ENCODE measurements around the gene ANKRD65.
A peak's percentile ranks its signal among the peaks of the same experiment; 100 is the strongest.
"Not testable (repeated sequence)": the region's sequence is repeated elsewhere in the genome, so short reads cannot be mapped to it uniquely, and the experiment has no call there.

Gene ANKRD65

GRCh38 chr1:1421147-1421906, at the start of gene ANKRD65:
TSS of gene ANKRD65 (minus strand) at chr1:1421276. CDS start at chr1:1421005, 271 bp downstream.
- peak; percentile 21 to 29 for DNase-seq

GRCh38 chr1:1468196-1468985, 47.3 kb upstream of the ANKRD65 start:
- DNase-seq: not testable (repeated sequence)

- DNase-seq: no peak
These were observed 42.2 kb upstream of the ANKRD65 start for GRCh38 chr1:1463312-1463711.

GRCh38 chr1:1462318-1462966, 41.4 kb upstream of the ANKRD65 start:
- DNase-seq: no peak

GRCh38 chr1:1461721-1462317, 40.7 kb upstream of the ANKRD65 start:
- no peak for DNase-seq

GRCh38 chr1:1460540-1461130, 39.6 kb upstream of the ANKRD65 start:
- DNase-seq: no peak

- DNase-seq: not testable (repeated sequence)
These were observed 38.6 kb upstream of the ANKRD65 start for GRCh38 chr1:1459711-1460110.

- not testable (repeated sequence) for DNase-seq
These were observed 38.1 kb upstream of the ANKRD65 start for GRCh38 chr1:1459156-1459555.

- DNase-seq: not testable (repeated sequence)
These were observed 35.7 kb upstream of the ANKRD65 start for GRCh38 chr1:1456683-1457255.

GRCh38 chr1:1455934-1456333, 34.9 kb upstream of the ANKRD65 start:
- DNase-seq: not testable (repeated sequence)

GRCh38 chr1:1455366-1455884, 34.3 kb upstream of the ANKRD65 start:
- DNase-seq: no peak

GRCh38 chr1:1454286-1455056, 33.4 kb upstream of the ANKRD65 start:
- DNase-seq: not testable (repeated sequence)

- DNase-seq: no peak
These were observed 31.8 kb upstream of the ANKRD65 start for GRCh38 chr1:1452882-1453281.

GRCh38 chr1:1452365-1452739, 31.3 kb upstream of the ANKRD65 start:
- not testable (repeated sequence) for DNase-seq

- no peak for DNase-seq
These were observed 30.8 kb upstream of the ANKRD65 start for GRCh38 chr1:1451696-1452364.

GRCh38 chr1:1450616-1451015, 29.5 kb upstream of the ANKRD65 start:
- not testable (repeated sequence) for DNase-seq

- DNase-seq: no peak
These were observed 28.1 kb upstream of the ANKRD65 start, which contains the start of gene ATAD3C for GRCh38 chr1:1449099-1449739. TSS of gene ATAD3C (plus strand) at chr1:1449689. CDS start at chr1:1450684, 995 bp downstream.

GRCh38 chr1:1446631-1447030, 25.6 kb upstream of the ANKRD65 start:
- DNase-seq: not testable (repeated sequence)

- no peak for DNase-seq
These were observed 21.1 kb upstream of the ANKRD65 start for GRCh38 chr1:1442069-1442770.
